Liver (tissue), 9 donors: ENCODE measurements around the gene CAVIN3. TPM values are rescaled to one million over a fixed set of nuclear protein-coding genes. Genes with fewer than 3 reads are reported as not detected.

Experiments
- DNase-seq: peaks from one replicate; pipeline ENCODE4 v3.0.0-alpha.2; 2017; ENCODE audit warnings: low spot score
- H3K27ac ChIP-seq, 2 donors: one replicate each; pipeline ENCODE4 v1.7.0; 2013; ENCODE audit warnings: inconsistent platforms in 2 of 2, low read length in 2 of 2, control low read depth in 1 of 2, low read depth in 1 of 2, mild to moderate bottlenecking in 1 of 2
- H3K27me3 ChIP-seq, 4 donors: one replicate each; pipeline versions ENCODE4 v1.6.1 to v1.7.0; 2013; ENCODE audit warnings: low read length in 3 of 4, inconsistent platforms in 1 of 4, mild to moderate bottlenecking in 1 of 4, moderate library complexity in 1 of 4; ENCODE audit not compliant: control insufficient read depth in 4 of 4, insufficient read depth in 4 of 4
- H3K36me3 ChIP-seq, 4 donors: one replicate each; pipeline versions ENCODE4 v1.6.1 to v1.7.0; 2013; ENCODE audit warnings: low read length in 3 of 4, mild to moderate bottlenecking in 3 of 4, low read depth in 1 of 4, moderate library complexity in 1 of 4; ENCODE audit not compliant: control insufficient read depth in 4 of 4, insufficient read depth in 3 of 4
- H3K4me1 ChIP-seq, 4 donors: one replicate each; pipeline versions ENCODE4 v1.6.1 to v1.7.0; 2013; ENCODE audit warnings: low read length in 3 of 4, mild to moderate bottlenecking in 3 of 4, moderate library complexity in 1 of 4; ENCODE audit not compliant: control insufficient read depth in 4 of 4, insufficient read depth in 4 of 4
- H3K4me3 ChIP-seq, 3 donors: one replicate each; pipeline versions ENCODE4 v1.6.1 to v1.7.0; 2013; ENCODE audit warnings: low read length in 3 of 3, control low read depth in 1 of 3, low read depth in 1 of 3, mild to moderate bottlenecking in 1 of 3
- H3K9ac ChIP-seq, 2 donors: one replicate each; pipeline ENCODE4 v1.7.0; 2013; ENCODE audit warnings: low read length in 2 of 2, mild to moderate bottlenecking in 2 of 2, moderate library complexity in 2 of 2, control low read depth in 1 of 2, low read depth in 1 of 2
- H3K9me3 ChIP-seq, 4 donors: one replicate each; pipeline versions ENCODE4 v1.6.1 to v1.7.0; 2013; ENCODE audit warnings: low read length in 3 of 4; ENCODE audit not compliant: control insufficient read depth in 4 of 4
- EGR1 ChIP-seq, 2 donors: IDR thresholded peaks; 2 replicates each; pipeline ENCODE4 v1.6.1; 2016 to 2018; ENCODE audit warnings: antibody characterized with exemption in 2 of 2, low read depth in 2 of 2
- FOXA1 ChIP-seq: IDR thresholded peaks from 2 replicates; pipeline ENCODE4 v1.6.1; 2016; ENCODE audit warnings: antibody characterized with exemption
- FOXA2 ChIP-seq: IDR thresholded peaks from 2 replicates; pipeline ENCODE4 v1.6.1; 2016; ENCODE audit warnings: antibody characterized with exemption
- GABPA ChIP-seq, 2 donors: IDR thresholded peaks in 1 of 2; conservative IDR thresholded peaks in 1 of 2; 2 replicates each; pipeline ENCODE4 v1.6.1; 2016; ENCODE audit warnings: antibody characterized with exemption in 2 of 2, mild to moderate bottlenecking in 1 of 2, moderate library complexity in 1 of 2
- HNF4A ChIP-seq, 2 donors: conservative IDR thresholded peaks; 2 replicates each; pipeline ENCODE4 v1.6.1; 2016; ENCODE audit warnings: antibody characterized with exemption in 2 of 2, mild to moderate bottlenecking in 2 of 2
- HNF4G ChIP-seq: IDR thresholded peaks from 2 replicates; pipeline ENCODE4 v1.6.1; 2016; ENCODE audit warnings: antibody characterized with exemption
- JUND ChIP-seq, 2 donors: IDR thresholded peaks; 2 replicates each; pipeline ENCODE4 v1.6.1; 2016; ENCODE audit warnings: antibody characterized with exemption in 2 of 2
- NR2F2 ChIP-seq: IDR thresholded peaks from 2 replicates; pipeline ENCODE4 v1.6.1; 2016; ENCODE audit warnings: antibody characterized with exemption
- RAD21 ChIP-seq, 2 donors: IDR thresholded peaks; 2 replicates each; pipeline ENCODE4 v1.6.1; 2016; ENCODE audit warnings: antibody characterized with exemption in 2 of 2, mild to moderate bottlenecking in 2 of 2
- RXRA ChIP-seq, 2 donors: IDR thresholded peaks; 2 replicates each; pipeline ENCODE4 v1.6.1; 2017 to 2018; ENCODE audit warnings: antibody characterized with exemption in 2 of 2, mild to moderate bottlenecking in 1 of 2
- SP1 ChIP-seq: IDR thresholded peaks from 2 replicates; pipeline ENCODE4 v1.6.1; 2018; ENCODE audit warnings: antibody characterized with exemption, mild to moderate bottlenecking
- TAF1 ChIP-seq: conservative IDR thresholded peaks from 2 replicates; pipeline ENCODE4 v1.6.1; 2016; ENCODE audit warnings: antibody characterized with exemption, mild to moderate bottlenecking
- YY1 ChIP-seq: IDR thresholded peaks from 2 replicates; pipeline ENCODE4 v1.6.1; 2016; ENCODE audit warnings: antibody characterized with exemption, mild to moderate bottlenecking
- WGBS: extraction: QIAGEN DNeasy Blood & Tissue Kit; methylation state at CpG from one replicate; pipeline ENCODE4 v1.1.7; 2013; 5-methylcytosine and 5-hydroxymethylcytosine counted together
- polyA plus RNA-seq, 2 donors: library from polyadenylated mRNA; stranded (reverse) in 1 of 2; unstranded in 1 of 2; fragments of 200-250 nt in 1 of 2; fragments of >200 nt in 1 of 2; fragmentation: Nextera tagmentation in 1 of 2; extraction: Ambion mirVana in 1 of 2; gene quantifications; one replicate each; pipeline versions ENCODE4 v1.2.1 to v1.2.3, GENCODE V29; 2013 to 2015
- total RNA-seq, 2 donors: library from RNA; depleted of rRNA; stranded (reverse); fragments of >200 nt; gene quantifications; one replicate each; pipeline ENCODE4 v1.2.3, GENCODE V29; 2014
- TF ChIP-seq, protein P1 (sequence below): IDR thresholded peaks from 2 replicates; pipeline ENCODE4 v1.6.1; 2016; ENCODE audit warnings: antibody characterized with exemption, mild to moderate bottlenecking
- TF ChIP-seq, protein P2 (sequence below): IDR thresholded peaks from 2 replicates; pipeline ENCODE4 v1.6.1; 2016; ENCODE audit warnings: antibody characterized with exemption
- TF ChIP-seq, protein P3 (sequence below): IDR thresholded peaks from 2 replicates; pipeline ENCODE4 v1.6.1; 2016; ENCODE audit warnings: antibody characterized with exemption
- TF ChIP-seq, protein P4 (sequence below): IDR thresholded peaks from 2 replicates; pipeline ENCODE4 v1.6.1; 2016; ENCODE audit warnings: antibody characterized with exemption
- TF ChIP-seq, protein P5 (sequence below): fragments of 150-350 bp; IDR thresholded peaks from 2 replicates; pipeline ENCODE4 v1.5.1; 2017; ENCODE audit warnings: improper control_type of control experiment, low read depth, low read length; ENCODE audit not compliant: missing input control
- donor health status: healthy.
- donor health status: healthy.
- donor health status: healthy.
- donor health status: healthy.
- donor health status: healthy.

CAVIN3 gene
- total and polyA plus RNA-seq, 4 donors = 2.5 to 13.9 (median 4.2) TPM

DNA sequence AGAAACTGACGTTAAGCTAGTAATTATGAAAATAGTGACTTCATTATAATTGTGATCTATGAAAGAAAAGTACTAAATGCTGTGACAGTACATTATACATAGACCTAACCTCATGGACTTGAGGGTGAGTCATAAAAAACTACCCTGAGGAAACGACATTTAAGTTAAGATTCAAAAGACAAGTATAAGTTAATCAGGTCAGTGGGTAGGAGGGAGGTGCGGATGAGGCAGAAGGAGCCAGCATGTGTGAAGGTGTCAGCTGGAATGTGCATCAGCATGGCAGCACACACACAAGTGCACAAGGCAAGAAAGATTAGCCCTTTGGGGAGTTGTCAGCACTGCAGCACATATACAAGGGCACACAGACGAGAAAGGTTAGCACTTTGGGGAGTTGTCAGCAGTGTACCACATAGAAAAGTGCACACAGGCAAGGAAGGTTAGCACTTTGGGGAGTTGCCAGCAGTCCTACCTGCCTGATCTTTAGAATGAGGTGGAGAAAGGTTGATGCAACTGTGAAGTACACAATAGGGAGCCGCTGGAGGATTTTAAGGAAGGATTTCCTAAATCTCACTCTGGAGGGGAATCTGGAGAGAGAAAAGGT, 31.6 kb upstream of the CAVIN3 start:
- no peaks in the 10 kb centered on the region for H3K9me3 ChIP-seq
- WGBS = 89% methylated on average over 5 of the region's 5 CpGs
- H3K27ac ChIP-seq = no peak overlapping the region
- H3K36me3 ChIP-seq = no peaks in the 10 kb centered on the region
- peaks cover 6 to 21% (median 18%) of the 10 kb centered on the region in 4 donors for H3K4me1 ChIP-seq
- H3K9ac ChIP-seq = no peak overlapping the region
- H3K4me3 ChIP-seq = no peak overlapping the region
- TF ChIP-seq RXRA (IDR thresholded peaks at IDR 0.05) (no peak), TAF1 (no peak), SP1 (no peak)
- DNase-seq = no peak
- H3K27me3 ChIP-seq = no peaks in the 10 kb centered on the region

DNA sequence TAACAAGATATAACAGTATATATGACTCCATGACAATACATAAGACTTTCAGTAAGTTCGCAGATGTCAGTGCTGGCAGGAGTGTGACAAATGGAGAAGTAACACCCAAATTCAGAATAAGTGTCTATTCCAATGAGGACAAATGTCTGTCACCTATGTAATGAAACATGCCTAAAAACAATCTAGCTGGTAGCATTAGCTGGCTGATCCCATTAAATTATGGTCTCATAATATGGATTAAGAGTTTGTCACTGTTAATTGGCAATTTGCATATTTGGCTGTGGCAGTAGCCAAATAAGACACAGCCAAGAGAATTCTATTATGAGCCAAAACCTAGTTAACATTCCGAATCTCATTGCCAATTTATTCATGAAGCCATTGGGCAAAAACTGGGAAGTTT, 30.2 kb upstream of the CAVIN3 start:
- H3K9me3 ChIP-seq = no peaks in the 10 kb centered on the region
- H3K36me3 ChIP-seq = no peaks in the 10 kb centered on the region
- no peak for DNase-seq
- H3K27me3 ChIP-seq = no peaks in the 10 kb centered on the region
- peaks cover 6 to 21% (median 18%) of the 10 kb centered on the region in 4 donors for H3K4me1 ChIP-seq
- H3K27ac ChIP-seq = no peak overlapping the region
- TF ChIP-seq NR2F2 = no peak
- TF ChIP-seq HNF4G = no peak
- no peak for TF ChIP-seq YY1
- TF ChIP-seq, protein P1, sequence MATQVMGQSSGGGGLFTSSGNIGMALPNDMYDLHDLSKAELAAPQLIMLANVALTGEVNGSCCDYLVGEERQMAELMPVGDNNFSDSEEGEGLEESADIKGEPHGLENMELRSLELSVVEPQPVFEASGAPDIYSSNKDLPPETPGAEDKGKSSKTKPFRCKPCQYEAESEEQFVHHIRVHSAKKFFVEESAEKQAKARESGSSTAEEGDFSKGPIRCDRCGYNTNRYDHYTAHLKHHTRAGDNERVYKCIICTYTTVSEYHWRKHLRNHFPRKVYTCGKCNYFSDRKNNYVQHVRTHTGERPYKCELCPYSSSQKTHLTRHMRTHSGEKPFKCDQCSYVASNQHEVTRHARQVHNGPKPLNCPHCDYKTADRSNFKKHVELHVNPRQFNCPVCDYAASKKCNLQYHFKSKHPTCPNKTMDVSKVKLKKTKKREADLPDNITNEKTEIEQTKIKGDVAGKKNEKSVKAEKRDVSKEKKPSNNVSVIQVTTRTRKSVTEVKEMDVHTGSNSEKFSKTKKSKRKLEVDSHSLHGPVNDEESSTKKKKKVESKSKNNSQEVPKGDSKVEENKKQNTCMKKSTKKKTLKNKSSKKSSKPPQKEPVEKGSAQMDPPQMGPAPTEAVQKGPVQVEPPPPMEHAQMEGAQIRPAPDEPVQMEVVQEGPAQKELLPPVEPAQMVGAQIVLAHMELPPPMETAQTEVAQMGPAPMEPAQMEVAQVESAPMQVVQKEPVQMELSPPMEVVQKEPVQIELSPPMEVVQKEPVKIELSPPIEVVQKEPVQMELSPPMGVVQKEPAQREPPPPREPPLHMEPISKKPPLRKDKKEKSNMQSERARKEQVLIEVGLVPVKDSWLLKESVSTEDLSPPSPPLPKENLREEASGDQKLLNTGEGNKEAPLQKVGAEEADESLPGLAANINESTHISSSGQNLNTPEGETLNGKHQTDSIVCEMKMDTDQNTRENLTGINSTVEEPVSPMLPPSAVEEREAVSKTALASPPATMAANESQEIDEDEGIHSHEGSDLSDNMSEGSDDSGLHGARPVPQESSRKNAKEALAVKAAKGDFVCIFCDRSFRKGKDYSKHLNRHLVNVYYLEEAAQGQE = no peak
- TF ChIP-seq, protein P2, sequence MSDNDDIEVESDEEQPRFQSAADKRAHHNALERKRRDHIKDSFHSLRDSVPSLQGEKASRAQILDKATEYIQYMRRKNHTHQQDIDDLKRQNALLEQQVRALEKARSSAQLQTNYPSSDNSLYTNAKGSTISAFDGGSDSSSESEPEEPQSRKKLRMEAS = no peak
- TF ChIP-seq EGR1 (IDR thresholded peaks at IDR 0.05; ENCODE audit: low read depth in 2 of 2) = no peak
- TF ChIP-seq, protein P3, sequence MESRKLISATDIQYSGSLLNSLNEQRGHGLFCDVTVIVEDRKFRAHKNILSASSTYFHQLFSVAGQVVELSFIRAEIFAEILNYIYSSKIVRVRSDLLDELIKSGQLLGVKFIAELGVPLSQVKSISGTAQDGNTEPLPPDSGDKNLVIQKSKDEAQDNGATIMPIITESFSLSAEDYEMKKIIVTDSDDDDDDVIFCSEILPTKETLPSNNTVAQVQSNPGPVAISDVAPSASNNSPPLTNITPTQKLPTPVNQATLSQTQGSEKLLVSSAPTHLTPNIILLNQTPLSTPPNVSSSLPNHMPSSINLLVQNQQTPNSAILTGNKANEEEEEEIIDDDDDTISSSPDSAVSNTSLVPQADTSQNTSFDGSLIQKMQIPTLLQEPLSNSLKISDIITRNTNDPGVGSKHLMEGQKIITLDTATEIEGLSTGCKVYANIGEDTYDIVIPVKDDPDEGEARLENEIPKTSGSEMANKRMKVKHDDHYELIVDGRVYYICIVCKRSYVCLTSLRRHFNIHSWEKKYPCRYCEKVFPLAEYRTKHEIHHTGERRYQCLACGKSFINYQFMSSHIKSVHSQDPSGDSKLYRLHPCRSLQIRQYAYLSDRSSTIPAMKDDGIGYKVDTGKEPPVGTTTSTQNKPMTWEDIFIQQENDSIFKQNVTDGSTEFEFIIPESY = no peak
- TF ChIP-seq, protein P4, sequence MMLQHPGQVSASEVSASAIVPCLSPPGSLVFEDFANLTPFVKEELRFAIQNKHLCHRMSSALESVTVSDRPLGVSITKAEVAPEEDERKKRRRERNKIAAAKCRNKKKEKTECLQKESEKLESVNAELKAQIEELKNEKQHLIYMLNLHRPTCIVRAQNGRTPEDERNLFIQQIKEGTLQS = no peak
- TF ChIP-seq, protein P5, sequence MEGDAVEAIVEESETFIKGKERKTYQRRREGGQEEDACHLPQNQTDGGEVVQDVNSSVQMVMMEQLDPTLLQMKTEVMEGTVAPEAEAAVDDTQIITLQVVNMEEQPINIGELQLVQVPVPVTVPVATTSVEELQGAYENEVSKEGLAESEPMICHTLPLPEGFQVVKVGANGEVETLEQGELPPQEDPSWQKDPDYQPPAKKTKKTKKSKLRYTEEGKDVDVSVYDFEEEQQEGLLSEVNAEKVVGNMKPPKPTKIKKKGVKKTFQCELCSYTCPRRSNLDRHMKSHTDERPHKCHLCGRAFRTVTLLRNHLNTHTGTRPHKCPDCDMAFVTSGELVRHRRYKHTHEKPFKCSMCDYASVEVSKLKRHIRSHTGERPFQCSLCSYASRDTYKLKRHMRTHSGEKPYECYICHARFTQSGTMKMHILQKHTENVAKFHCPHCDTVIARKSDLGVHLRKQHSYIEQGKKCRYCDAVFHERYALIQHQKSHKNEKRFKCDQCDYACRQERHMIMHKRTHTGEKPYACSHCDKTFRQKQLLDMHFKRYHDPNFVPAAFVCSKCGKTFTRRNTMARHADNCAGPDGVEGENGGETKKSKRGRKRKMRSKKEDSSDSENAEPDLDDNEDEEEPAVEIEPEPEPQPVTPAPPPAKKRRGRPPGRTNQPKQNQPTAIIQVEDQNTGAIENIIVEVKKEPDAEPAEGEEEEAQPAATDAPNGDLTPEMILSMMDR = no peak
- no peak for TF ChIP-seq RAD21 (IDR thresholded peaks at IDR 0.05)
- no peak for TF ChIP-seq GABPA (IDR thresholded peaks at IDR 0.05 in 1 of 2, conservative IDR thresholded peaks at IDR 0.05 in 1 of 2)
- TF ChIP-seq FOXA1 = no peak
- no peak for TF ChIP-seq FOXA2
- TF ChIP-seq TAF1 = no peak
- no peak for TF ChIP-seq HNF4A (conservative IDR thresholded peaks at IDR 0.05)
- TF ChIP-seq JUND (IDR thresholded peaks at IDR 0.05) = no peak
- no peak for TF ChIP-seq RXRA (IDR thresholded peaks at IDR 0.05)
- no peak for TF ChIP-seq SP1
- H3K4me3 ChIP-seq = no peak overlapping the region
- WGBS = 92% methylated on average over 2 of the region's 2 CpGs
- no peak overlapping the region for H3K9ac ChIP-seq
